Measurements from ENCODE around the gene GPR85.

DNA sequence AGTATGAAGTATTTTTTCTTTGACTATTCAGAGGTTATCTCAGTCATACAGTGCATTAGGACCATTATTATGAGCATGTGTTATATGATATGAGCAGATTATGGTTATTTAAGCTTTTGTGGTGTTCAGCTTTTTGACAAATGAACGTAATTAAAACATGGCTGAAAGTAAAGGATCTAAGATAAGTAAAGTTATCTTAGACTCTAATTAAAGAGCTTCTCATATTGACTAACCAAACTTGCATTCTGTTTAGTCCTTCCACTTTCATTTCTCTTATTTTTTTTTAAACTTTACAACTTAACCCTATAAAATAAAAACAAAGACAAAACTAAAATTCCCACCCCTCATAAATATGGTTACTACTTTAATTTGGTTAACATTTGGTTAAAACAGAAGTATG, 6.9 kb upstream of the GPR85 start:
- no peak for TF ChIP-seq FOXP2 (optimal IDR thresholded peaks at IDR 0.05; ENCODE audit: control extremely low read depth, extremely low read length, insufficient read depth)
- TF ChIP-seq EZH2 (IDR thresholded peaks at IDR 0.05) = no peak
